Transverse colon (tissue), 4 donors: ENCODE results near the gene ANP32E. TPM values are rescaled to one million over a fixed set of nuclear protein-coding genes. Genes with fewer than 3 reads are reported as not detected.
A peak's percentile ranks its signal among the peaks of the same experiment; 100 is the strongest.
"Not testable (repeated sequence)": the region's sequence is repeated elsewhere in the genome, so short reads cannot be mapped to it uniquely, and the experiment has no call there.

ENCODE experiments used
- DNase-seq: peaks from one replicate; pipeline ENCODE4 v3.0.0-alpha.2; 2019
- H3K27ac ChIP-seq, 4 donors: fragments of 200-600 bp; sonication (generic); 2 replicates each; pipeline ENCODE4 v1.5.1; 2016 to 2018; ENCODE audit warnings: inconsistent platforms in 4 of 4
- H3K27me3 ChIP-seq: fragments of 200-600 bp; sonication (generic); 2 replicates; pipeline ENCODE4 v1.5.1; 2017; ENCODE audit warnings: inconsistent platforms
- H3K36me3 ChIP-seq, 4 donors: fragments of 200-600 bp; sonication (generic); 2 replicates each; pipeline ENCODE4 v1.5.1; 2017 to 2019; ENCODE audit warnings: inconsistent platforms in 4 of 4
- H3K4me1 ChIP-seq, 4 donors: fragments of 200-600 bp; sonication (generic); 2 replicates each; pipeline ENCODE4 v1.5.1; 2017 to 2020; ENCODE audit warnings: inconsistent platforms in 4 of 4
- H3K4me3 ChIP-seq, 4 donors: fragments of 200-600 bp; sonication (generic); 1 replicate in 1 of 4; 2 replicates in 3 of 4; pipeline versions ENCODE4 v1.5.1 to v1.6.1; 2017 to 2019; ENCODE audit warnings: inconsistent platforms in 4 of 4
- H3K9me3 ChIP-seq, 2 donors: fragments of 200-600 bp; sonication (generic); 2 replicates each; pipeline ENCODE4 v1.5.1; 2017 to 2019; ENCODE audit warnings: inconsistent platforms in 2 of 2
- CTCF ChIP-seq, 5 experiments: fragments of 200-600 bp in 3 of 5; fragments of 450-650 bp in 2 of 5; sonication (generic) in 3 of 5; IDR thresholded peaks; 1 replicate in 2 of 5; 2 replicates in 3 of 5; pipeline ENCODE4 v1.5.1; 2016 to 2017; ENCODE audit warnings: antibody characterized with exemption in 5 of 5, inconsistent platforms in 3 of 5, mild to moderate bottlenecking in 2 of 5, moderate library complexity in 1 of 5
- EP300 ChIP-seq: sonication (generic); formaldehyde crosslinking; IDR thresholded peaks from one replicate; pipeline ENCODE4 v1.6.1; 2017; ENCODE audit warnings: antibody characterized with exemption, low read depth
- POLR2A ChIP-seq: fragments of 450-650 bp; IDR thresholded peaks from one replicate; pipeline ENCODE4 v1.6.1; 2016; ENCODE audit warnings: antibody characterized with exemption, mild to moderate bottlenecking, moderate library complexity
- POLR2AphosphoS5 ChIP-seq, 3 donors: sonication (generic); formaldehyde crosslinking; IDR thresholded peaks; one replicate each; pipeline ENCODE4 v1.6.1; 2016; ENCODE audit warnings: antibody characterized with exemption in 3 of 3
- WGBS, 2 donors: methylation state at CpG; one replicate each; pipeline ENCODE4 v1.1.5; 2018; ENCODE audit warnings: low coverage in 1 of 2; 5-methylcytosine and 5-hydroxymethylcytosine counted together
- in situ Hi-C, 4 donors: fragments of 200-750 bp; cut with MboI; loops; one replicate each; pipeline versions ENCODE4 v1.15.0 to v1.15.1; 2017; ENCODE audit warnings: low sequenced_read_pairs in 3 of 4, low pct_ligation_motif_present in 1 of 4, low pct_unique_long_range_greater_than_20kb in 1 of 4
- intact Hi-C: fragments of 100-400 bp; cut with DNase I; formaldehyde crosslinking; loops from one replicate; pipeline ENCODE4 v1.15.1; 2023; ENCODE audit warnings: low total_unique reads
- total RNA-seq, 4 donors: library from RNA; depleted of rRNA; stranded (reverse); fragments of >200 nt; gene quantifications; one replicate each; pipeline ENCODE4 v1.1.0, GENCODE V29; 2016

The ANP32E gene
- total RNA-seq, 4 donors from 2014 or later, result 6.6 to 20.8 (median 10.8) TPM

GRCh38 chr1:150210706-150211105 lies 25.2 kb downstream of the ANP32E start:
- H3K27me3 ChIP-seq, result no peaks in the 10 kb centered on the region
- no peak for TF ChIP-seq EP300
- DNase-seq, result no peak
- intact Hi-C loops (no loop called here), in situ Hi-C loops (no loop called here)
- WGBS, 2 donors, result 93 to 94% methylated on average over 4 of the region's 4 CpGs
- H3K36me3 ChIP-seq, result no peaks in the 10 kb centered on the region
- H3K27ac ChIP-seq, result no peak overlapping the region
- peaks cover 5 to 20% (median 10%) of the 10 kb centered on the region in 4 donors for H3K4me1 ChIP-seq
- H3K4me3 ChIP-seq, result no peak overlapping the region
- no peaks in the 10 kb centered on the region for H3K9me3 ChIP-seq

GRCh38 chr1:150210091-150210490 lies 25.8 kb downstream of the ANP32E start:
- no peaks in the 10 kb centered on the region for H3K27me3 ChIP-seq
- peaks cover 5 to 20% (median 10%) of the 10 kb centered on the region in 4 donors for H3K4me1 ChIP-seq
- TF ChIP-seq POLR2A (no peak), EP300 (no peak), CTCF (IDR thresholded peaks at IDR 0.05) (no peak), POLR2AphosphoS5 (IDR thresholded peaks at IDR 0.05) (no peak)
- no peak overlapping the region for H3K4me3 ChIP-seq
- H3K27ac ChIP-seq, result no peak overlapping the region
- no peaks in the 10 kb centered on the region for H3K36me3 ChIP-seq
- in situ Hi-C loops, result no loop called here
- no peak for DNase-seq
- WGBS, 2 donors, result 94 to 98% methylated on average over 4 of the region's 4 CpGs
- H3K9me3 ChIP-seq, result no peaks in the 10 kb centered on the region
- intact Hi-C loops, result no loop called here

- H3K9me3 ChIP-seq, H3K27ac ChIP-seq, intact Hi-C loops, H3K27me3 ChIP-seq, DNase-seq, H3K36me3 ChIP-seq, H3K4me3 ChIP-seq, in situ Hi-C loops: not testable (repeated sequence)
- H3K4me1 ChIP-seq, result peaks cover 0 to 14% (median 7%) of the 10 kb centered on the region in 4 donors
- 73 to 95% methylated on average over 5 to 6 of the region's 6 CpGs for WGBS, 2 donors
These were observed 27.5 kb downstream of the ANP32E start for GRCh38 chr1:150208460-150208859.

- TF ChIP-seq POLR2AphosphoS5 (IDR thresholded peaks at IDR 0.05), result no peak
- no peak for TF ChIP-seq EP300
- TF ChIP-seq CTCF (IDR thresholded peaks at IDR 0.05), result no peak
- TF ChIP-seq POLR2A, result no peak
- DNase-seq, result no peak
- 61 to 67% methylated on average over 6 to 7 of the region's 7 CpGs for WGBS, 2 donors
These were observed 28.5 kb downstream of the ANP32E start for GRCh38 chr1:150207281-150207971.

GRCh38 chr1:150196417-150196816 lies 39.5 kb downstream of the ANP32E start:
- no peak for DNase-seq
- no peak overlapping the region for H3K27ac ChIP-seq
- H3K36me3 ChIP-seq, result no peaks in the 10 kb centered on the region
- 65 to 100% methylated on average over 1 of the region's 1 CpG for WGBS, 2 donors
- in situ Hi-C loops (loop anchor here in 2 of 4 donors (25.0 kb wide), 1 partner anchor 234 kb away; no protein-coding TSS in a partner anchor), intact Hi-C loops (no loop called here)
- TF ChIP-seq POLR2A (no peak), POLR2AphosphoS5 (IDR thresholded peaks at IDR 0.05) (no peak), EP300 (no peak), CTCF (IDR thresholded peaks at IDR 0.05) (no peak)
- H3K4me1 ChIP-seq, result no peaks in the 10 kb centered on the region
- H3K27me3 ChIP-seq, result no peaks in the 10 kb centered on the region
- H3K4me3 ChIP-seq, result no peak overlapping the region
- no peaks in the 10 kb centered on the region for H3K9me3 ChIP-seq

More at GRCh38 chr1:150207281-150207971, 28.5 kb downstream of the ANP32E start:
- intact Hi-C loops (no loop called here), in situ Hi-C loops (no loop called here)
- Histone ChIP-seq H3K36me3 (no peaks in the 10 kb centered on the region), H3K4me1 (peaks cover 0 to 10% (median 4%) of the 10 kb centered on the region in 4 donors), H3K27ac (peak overlapping the region in 2 of 4 donors; percentile 10 to 40), H3K9me3 (no peaks in the 10 kb centered on the region), H3K27me3 (no peaks in the 10 kb centered on the region), H3K4me3 (no peak overlapping the region)
